Activated CD4-positive, alpha-beta T cell treated with anti-CD3 and anti-CD28 coated beads, Interleukin-2, amount 10 ng/mL, durations not matched to agents 7 days and 5 days (primary cell): ENCODE results near the gene VPS13D. TPM values are rescaled to one million over a fixed set of nuclear protein-coding genes. Genes with fewer than 3 reads are reported as not detected.
"Not testable (repeated sequence)": the region's sequence is repeated elsewhere in the genome, so short reads cannot be mapped to it uniquely, and the experiment has no call there.

Source experiments
- CTCF ChIA-PET: fragments of 350-600 bp; sonication (Branson Sonifier 250); formaldehyde crosslinking; loops from one replicate; lab custom pipeline; 2021; ENCODE audit warnings: antibody characterized with exemption; lab: Charles Lee
- POLR2A ChIA-PET: fragments of 350-600 bp; sonication (Branson Sonifier 250); formaldehyde crosslinking; loops from one replicate; lab custom pipeline; 2021; ENCODE audit warnings: antibody characterized with exemption; lab: Charles Lee
- DNase-seq: peaks from one replicate; pipeline ENCODE4 v3.0.0-alpha.2; 2020
- H3K27ac Mint-ChIP-seq: one replicate; pipeline ENCODE4 v1.8.0; 2021; ENCODE audit warnings: mild to moderate bottlenecking, moderate library complexity, mixed read lengths
- H3K27me3 Mint-ChIP-seq: one replicate; pipeline ENCODE4 v1.8.0; 2021; ENCODE audit warnings: mixed read lengths
- H3K36me3 Mint-ChIP-seq: one replicate; pipeline ENCODE4 v1.8.0; 2021; ENCODE audit warnings: low read depth, mixed read lengths
- H3K4me1 Mint-ChIP-seq: one replicate; pipeline ENCODE4 v1.8.0; 2021; ENCODE audit warnings: mixed read lengths
- H3K4me3 Mint-ChIP-seq: one replicate; pipeline ENCODE4 v1.8.0; 2021; ENCODE audit warnings: mild to moderate bottlenecking, moderate library complexity, mixed read lengths
- H3K9me3 Mint-ChIP-seq: one replicate; pipeline ENCODE4 v1.8.0; 2021; ENCODE audit warnings: mixed read lengths
- total RNA-seq, 2 experiments: library from RNA; stranded (reverse); gene quantifications; one replicate each; pipeline ENCODE4 v1.2.3, GENCODE V29; 2021

The VPS13D gene
- total RNA-seq, 2 experiments from 2014 or later: 34.0 to 41.9 TPM

- Mint-ChIP-seq H3K27me3 (no peaks in the 10 kb centered on the region), H3K27ac (peak overlapping the region; percentile 99), H3K36me3 (peaks cover 50% of the 10 kb centered on the region), H3K4me1 (peaks cover 51% of the 10 kb centered on the region), H3K4me3 (peak overlapping the region; percentile 77), H3K9me3 (peaks cover 2% of the 10 kb centered on the region)
- DNase-seq: no peak
- ChIA-PET CTCF (interaction anchor here (0.7 to 1.3 kb wide), 3 partner anchors 8 to 76 kb away, joined by 3 to 7 read pairs (median 3); no protein-coding TSS in a partner anchor), POLR2A (interaction anchor here (0.7 to 1.6 kb wide), 3 partner anchors 74 to 94 kb away, joined by 3 to 5 read pairs (median 4); no protein-coding TSS in a partner anchor)
Observed at GRCh38 chr1:12511128-12511484, 281.3 kb downstream of the VPS13D start.

- peaks cover 2% of the 10 kb centered on the region for H3K9me3 Mint-ChIP-seq
- H3K4me1 Mint-ChIP-seq: peaks cover 47% of the 10 kb centered on the region
- no peaks in the 10 kb centered on the region for H3K27me3 Mint-ChIP-seq
- ChIA-PET POLR2A (interaction anchor here (0.7 to 1.6 kb wide), 3 partner anchors 74 to 93 kb away, joined by 3 to 5 read pairs (median 4); no protein-coding TSS in a partner anchor), CTCF (interaction anchor here (0.7 kb wide), 1 partner anchor 33 kb away, joined by 3 read pairs; no protein-coding TSS in a partner anchor)
- H3K36me3 Mint-ChIP-seq: peaks cover 47% of the 10 kb centered on the region
- H3K27ac Mint-ChIP-seq: peak overlapping the region; percentile 99
- H3K4me3 Mint-ChIP-seq: peak overlapping the region; percentile 77
- DNase-seq: no peak
Observed at GRCh38 chr1:12511516-12512468, 282.0 kb downstream of the VPS13D start.

- no peak overlapping the region for H3K4me3 Mint-ChIP-seq
- no peaks in the 10 kb centered on the region for H3K27me3 Mint-ChIP-seq
- no peak overlapping the region for H3K27ac Mint-ChIP-seq
- peaks cover 48% of the 10 kb centered on the region for H3K4me1 Mint-ChIP-seq
- H3K36me3 Mint-ChIP-seq: peaks cover 46% of the 10 kb centered on the region
- no peak for DNase-seq
- peaks cover 2% of the 10 kb centered on the region for H3K9me3 Mint-ChIP-seq
- POLR2A ChIA-PET: no interaction called here
- CTCF ChIA-PET: no interaction called here
Observed at GRCh38 chr1:12513181-12513580, 283.4 kb downstream of the VPS13D start.

- H3K36me3 Mint-ChIP-seq: peaks cover 43% of the 10 kb centered on the region
- CTCF ChIA-PET: no interaction called here
- no peak overlapping the region for H3K27ac Mint-ChIP-seq
- H3K27me3 Mint-ChIP-seq: no peaks in the 10 kb centered on the region
- H3K9me3 Mint-ChIP-seq: peaks cover 2% of the 10 kb centered on the region
- POLR2A ChIA-PET: interaction anchor here (0.7 kb wide), 1 partner anchor 104 kb away, joined by 3 read pairs; no protein-coding TSS in a partner anchor
- peaks cover 42% of the 10 kb centered on the region for H3K4me1 Mint-ChIP-seq
- DNase-seq: no peak
- H3K4me3 Mint-ChIP-seq: no peak overlapping the region
Observed at GRCh38 chr1:12514590-12514989, 284.8 kb downstream of the VPS13D start.

GRCh38 chr1:12515234-12515633 is 285.4 kb downstream of the VPS13D start:
- Mint-ChIP-seq H3K27ac (no peak overlapping the region), H3K36me3 (peaks cover 39% of the 10 kb centered on the region)
- POLR2A ChIA-PET: interaction anchor here (0.7 kb wide), 1 partner anchor 104 kb away, joined by 3 read pairs; no protein-coding TSS in a partner anchor

GRCh38 chr1:12516741-12517140 is 286.9 kb downstream of the VPS13D start:
- Mint-ChIP-seq H3K4me1 (peaks cover 22% of the 10 kb centered on the region), H3K9me3 (peaks cover 2% of the 10 kb centered on the region), H3K27me3 (no peaks in the 10 kb centered on the region), H3K27ac (no peak overlapping the region), H3K36me3 (peaks cover 31% of the 10 kb centered on the region), H3K4me3 (no peak overlapping the region)
- no peak for DNase-seq
- ChIA-PET POLR2A (interaction anchor here (0.6 kb wide), 1 partner anchor 38 kb away, joined by 3 read pairs; no protein-coding TSS in a partner anchor), CTCF (no interaction called here)

More at GRCh38 chr1:12515234-12515633, 285.4 kb downstream of the VPS13D start:
- Mint-ChIP-seq H3K27me3 (no peaks in the 10 kb centered on the region), H3K9me3 (peaks cover 2% of the 10 kb centered on the region), H3K4me3 (no peak overlapping the region), H3K4me1 (peaks cover 35% of the 10 kb centered on the region)
- no peak for DNase-seq
- CTCF ChIA-PET: no interaction called here

GRCh38 chr1:12518931-12519692 is 289.3 kb downstream of the VPS13D start:
- peaks cover 7% of the 10 kb centered on the region for H3K4me1 Mint-ChIP-seq
- H3K36me3 Mint-ChIP-seq: peaks cover 13% of the 10 kb centered on the region
- no peaks in the 10 kb centered on the region for H3K27me3 Mint-ChIP-seq
- DNase-seq: no peak
- POLR2A ChIA-PET: no interaction called here
- no peak overlapping the region for H3K4me3 Mint-ChIP-seq
- H3K27ac Mint-ChIP-seq: no peak overlapping the region
- H3K9me3 Mint-ChIP-seq: peaks cover 2% of the 10 kb centered on the region
- CTCF ChIA-PET: interaction anchor here (1.0 to 1.3 kb wide), 2 partner anchors 9 to 11 kb away, joined by 3 to 7 read pairs; no protein-coding TSS in a partner anchor

GRCh38 chr1:12519693-12520364 is 290.0 kb downstream of the VPS13D start:
- Mint-ChIP-seq H3K4me1 (peaks cover 2% of the 10 kb centered on the region), H3K9me3 (peaks cover 5% of the 10 kb centered on the region), H3K27ac (no peak overlapping the region), H3K27me3 (no peaks in the 10 kb centered on the region), H3K36me3 (peaks cover 13% of the 10 kb centered on the region), H3K4me3 (no peak overlapping the region)
- CTCF ChIA-PET: interaction anchor here (0.6 kb wide), 1 partner anchor 113 kb away, joined by 3 read pairs; no protein-coding TSS in a partner anchor
- POLR2A ChIA-PET: no interaction called here
- DNase-seq: no peak

- no peak for DNase-seq
- Mint-ChIP-seq H3K4me3 (no peak overlapping the region), H3K9me3 (peaks cover 5% of the 10 kb centered on the region), H3K27me3 (no peaks in the 10 kb centered on the region), H3K4me1 (peaks cover 8% of the 10 kb centered on the region), H3K36me3 (peaks cover 13% of the 10 kb centered on the region), H3K27ac (no peak overlapping the region)
- ChIA-PET POLR2A (no interaction called here), CTCF (no interaction called here)
Observed at GRCh38 chr1:12521096-12521495, 291.3 kb downstream of the VPS13D start.

- H3K27me3 Mint-ChIP-seq, H3K27ac Mint-ChIP-seq, POLR2A ChIA-PET, CTCF ChIA-PET, H3K9me3 Mint-ChIP-seq, H3K36me3 Mint-ChIP-seq, H3K4me1 Mint-ChIP-seq, H3K4me3 Mint-ChIP-seq, DNase-seq: not testable (repeated sequence)
Observed at GRCh38 chr1:12522780-12523179, 292.9 kb downstream of the VPS13D start.

- H3K4me1 Mint-ChIP-seq: peaks cover 8% of the 10 kb centered on the region
- CTCF ChIA-PET: no interaction called here
- H3K27me3 Mint-ChIP-seq: no peaks in the 10 kb centered on the region
- no peak overlapping the region for H3K4me3 Mint-ChIP-seq
- no peak for DNase-seq
- peaks cover 5% of the 10 kb centered on the region for H3K9me3 Mint-ChIP-seq
- H3K27ac Mint-ChIP-seq: no peak overlapping the region
- peaks cover 6% of the 10 kb centered on the region for H3K36me3 Mint-ChIP-seq
- POLR2A ChIA-PET: no interaction called here
Observed at GRCh38 chr1:12524266-12524665, 294.4 kb downstream of the VPS13D start.
